HG03159 (cell line): ENCODE results near the gene FMN2.

ENCODE experiments used
- ATAC-seq: cut with Tn5 transposase; IDR thresholded peaks from one replicate; pipeline ENCODE4 v1.9.1; 2021; ENCODE audit warnings: mild to moderate bottlenecking, moderate library complexity; ENCODE audit not compliant: unreplicated experiment

FMN2 gene

GRCh38 chr1:240515505-240515904, 423.8 kb downstream of the FMN2 start:
- ATAC-seq, result no peak

- ATAC-seq, result no peak
Measured at GRCh38 chr1:240516069-240516468, 424.4 kb downstream of the FMN2 start.

- no peak for ATAC-seq
Measured at GRCh38 chr1:240517891-240518290, 426.2 kb downstream of the FMN2 start.

GRCh38 chr1:240522122-240522822, 430.6 kb downstream of the FMN2 start:
- no peak for ATAC-seq

- no peak for ATAC-seq
Measured at GRCh38 chr1:240524356-240525069, 432.8 kb downstream of the FMN2 start.
